Activated effector memory CD4-positive, alpha-beta T cell treated with Interleukin-2 at 50 U/mL for 16 hours (primary cell): ENCODE measurements around the gene LTV1.
"Not testable (repeated sequence)": the region's sequence is repeated elsewhere in the genome, so short reads cannot be mapped to it uniquely, and the experiment has no call there.

Experiments used
- DNase-seq: peaks from one replicate; pipeline ENCODE4 v3.0.0-alpha.2; 2020

LTV1 gene

GRCh38 chr6:143842902-143843676, at the start of gene LTV1:
LTV1 (plus strand) TSS chr6:143843338; CDS start chr6:143843478, 140 bp downstream.
- peak; percentile 83 for DNase-seq

- not testable (repeated sequence) for DNase-seq
Measured at GRCh38 chr6:143796551-143796950, 46.6 kb upstream of the LTV1 start.

- not testable (repeated sequence) for DNase-seq
Measured at GRCh38 chr6:143798487-143798886, 44.7 kb upstream of the LTV1 start.

GRCh38 chr6:143802833-143803565, 40.1 kb upstream of the LTV1 start:
- no peak for DNase-seq

DNA sequence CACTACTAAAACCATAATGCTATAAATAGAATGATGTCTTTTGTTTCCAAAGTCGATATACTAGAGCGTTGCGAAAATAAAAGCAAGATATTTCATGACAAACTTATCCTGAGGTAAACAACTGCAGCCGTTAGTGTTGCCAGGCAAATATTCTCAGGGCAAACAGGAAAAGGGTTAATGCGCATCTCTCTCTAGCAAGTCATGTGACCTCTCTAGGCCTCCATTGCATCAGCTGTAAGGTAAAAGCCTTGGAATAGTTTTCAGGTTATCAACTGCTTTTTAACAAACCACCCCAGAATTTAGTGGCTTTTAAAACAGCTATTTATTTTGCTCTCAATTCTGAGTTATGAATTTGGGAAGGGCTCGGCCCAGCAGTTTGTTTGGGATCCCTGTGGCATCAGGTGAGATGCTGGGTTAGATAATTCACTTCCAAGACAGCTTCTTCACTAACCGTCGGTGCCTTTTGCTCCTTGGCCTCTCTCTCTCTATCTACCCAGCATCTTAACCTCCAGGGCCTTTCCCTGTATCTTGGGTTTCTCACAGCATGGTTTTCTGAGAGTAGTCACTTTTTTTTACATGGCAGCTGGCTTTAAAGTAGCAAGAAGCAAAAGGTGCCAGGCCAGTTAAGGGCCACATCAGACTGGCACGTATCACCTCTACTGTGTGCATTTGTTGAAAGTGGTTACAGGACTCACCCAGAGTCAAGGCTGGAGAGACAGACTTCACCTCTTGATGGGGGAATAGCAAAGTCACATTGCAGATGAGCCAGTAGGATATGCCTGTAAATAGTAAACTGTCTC, 39.2 kb upstream of the LTV1 start:
- DNase-seq, result no peak

- no peak for DNase-seq
Measured at GRCh38 chr6:143804835-143805239, 38.3 kb upstream of the LTV1 start.

- DNase-seq, result no peak
Measured at GRCh38 chr6:143806282-143807102, 36.6 kb upstream of the LTV1 start.

DNA sequence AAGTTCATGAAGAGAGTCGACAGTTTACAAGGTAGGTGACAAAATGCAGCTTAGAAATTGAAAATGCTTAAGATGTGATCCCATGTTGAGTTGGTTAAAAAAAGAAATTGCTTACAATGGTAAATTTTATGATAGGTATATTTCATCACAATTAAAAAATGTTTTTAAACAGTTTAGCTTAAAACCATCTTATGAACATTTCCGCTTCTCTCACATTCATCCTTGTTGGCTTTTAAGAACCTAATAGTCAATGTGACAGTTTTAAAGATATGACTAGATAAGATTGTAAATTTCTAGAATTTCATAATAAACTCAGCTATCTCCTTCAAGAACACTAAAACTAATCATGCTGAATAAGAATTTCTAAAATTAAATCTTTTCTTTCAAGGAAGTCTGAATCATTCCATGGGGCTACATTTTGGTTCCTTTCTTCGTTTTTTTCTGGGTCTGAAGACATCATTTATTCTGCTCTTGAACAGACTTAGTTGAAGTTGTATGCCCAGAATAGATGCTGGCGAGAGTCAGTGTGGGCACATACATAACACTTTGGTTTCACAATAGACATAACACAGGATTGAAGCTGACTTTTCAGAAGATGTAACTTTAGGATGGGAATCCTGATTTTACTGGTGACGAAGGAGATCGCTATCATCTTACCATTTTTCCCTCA, 35.9 kb upstream of the LTV1 start:
- DNase-seq, result no peak

GRCh38 chr6:143810745-143811144, 32.4 kb upstream of the LTV1 start:
- DNase-seq, result no peak

DNA sequence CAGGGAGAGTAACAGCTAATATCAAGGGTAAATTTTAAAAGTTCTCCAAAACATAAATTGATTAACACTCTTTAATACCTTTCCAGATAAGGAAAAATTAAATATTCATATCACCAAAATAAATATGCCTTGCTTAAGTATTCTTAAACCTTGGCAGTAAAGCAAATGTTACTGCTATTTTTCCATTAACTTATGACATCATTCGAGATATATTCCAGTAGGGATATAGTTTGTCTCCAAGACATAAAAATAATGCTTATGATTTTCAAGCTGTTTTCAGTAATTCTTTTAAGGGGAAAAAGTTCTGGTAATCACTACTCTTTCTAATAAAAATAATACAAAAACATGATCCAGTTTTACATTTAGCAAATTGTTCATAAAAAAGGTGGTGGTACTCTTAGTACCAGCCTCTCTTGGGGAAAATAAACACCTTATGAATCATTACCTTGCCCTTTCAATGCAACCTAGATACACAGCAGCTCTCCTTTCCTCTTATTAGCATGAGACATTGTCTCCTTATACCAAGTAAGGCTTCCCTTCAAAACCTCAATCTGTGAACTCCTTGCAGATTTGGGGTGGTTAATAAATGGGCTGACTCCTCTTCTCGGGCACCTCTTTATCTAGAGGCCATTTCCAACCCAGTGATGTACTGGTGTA, 31.5 kb upstream of the LTV1 start:
- no peak for DNase-seq

DNA sequence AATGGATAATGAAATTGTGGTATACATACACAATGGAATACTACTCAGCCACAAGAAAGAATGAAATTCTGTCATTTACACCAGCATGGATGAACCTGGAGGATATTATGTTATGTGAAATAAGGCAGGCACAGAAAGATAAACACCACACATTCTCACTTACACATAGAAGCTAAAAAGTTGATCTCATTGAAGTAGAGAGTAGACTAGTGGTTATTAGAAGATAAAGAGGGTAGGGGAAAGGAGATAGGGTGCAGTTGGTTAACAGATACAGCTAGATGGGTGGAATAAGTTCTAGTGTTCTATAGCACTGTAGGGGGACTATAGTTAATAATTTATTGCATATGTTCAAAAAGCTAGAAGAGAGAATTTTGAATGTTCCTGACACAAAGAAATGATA, 25.5 kb upstream of the LTV1 start:
- no peak for DNase-seq

GRCh38 chr6:143821359-143821758, 21.8 kb upstream of the LTV1 start:
- DNase-seq, result no peak

GRCh38 chr6:143822584-143823024, 20.5 kb upstream of the LTV1 start:
- DNase-seq, result no peak

GRCh38 chr6:143823548-143823947, 19.6 kb upstream of the LTV1 start:
- DNase-seq, result no peak

DNA sequence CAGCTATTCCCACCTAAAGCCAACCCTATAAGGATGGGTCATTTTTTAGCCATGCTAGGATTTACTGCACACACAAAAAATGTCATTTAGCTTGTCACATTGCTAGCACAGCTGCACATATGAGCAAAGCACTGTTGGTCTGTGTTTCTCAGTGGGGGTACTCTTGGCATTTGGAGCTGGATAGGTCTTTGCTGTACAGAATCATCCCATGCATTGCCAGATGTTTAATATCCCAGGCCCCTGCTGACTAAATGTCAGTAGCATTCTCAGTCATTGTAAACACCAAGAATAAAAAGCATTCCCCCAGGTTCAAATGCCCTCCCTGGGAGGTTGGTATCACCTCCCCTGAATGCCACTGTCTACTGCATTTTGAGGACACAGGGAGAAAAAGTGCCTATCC, 14.6 kb upstream of the LTV1 start:
- no peak for DNase-seq

- no peak for DNase-seq
Measured at GRCh38 chr6:143836150-143836549, 7.0 kb upstream of the LTV1 start.

DNA sequence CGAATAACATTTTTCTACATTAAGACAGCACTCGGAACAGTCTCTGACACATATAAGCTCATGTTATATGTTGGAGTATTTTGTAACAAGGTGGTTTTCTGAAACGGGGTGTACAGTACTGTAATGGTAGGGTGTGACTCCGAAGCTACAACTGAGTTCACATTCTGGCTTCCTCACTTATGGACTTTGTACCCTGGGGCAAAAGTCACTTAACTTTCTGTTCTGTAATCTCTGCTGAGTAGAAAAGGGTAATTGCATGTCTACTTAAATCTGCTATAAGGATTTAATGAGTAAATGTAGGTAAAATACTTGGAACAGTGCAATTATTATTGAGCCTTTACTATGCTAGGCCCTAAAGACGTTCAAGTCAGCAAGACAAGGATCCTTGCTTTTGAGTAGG, 4.7 kb upstream of the LTV1 start:
- no peak for DNase-seq

DNA sequence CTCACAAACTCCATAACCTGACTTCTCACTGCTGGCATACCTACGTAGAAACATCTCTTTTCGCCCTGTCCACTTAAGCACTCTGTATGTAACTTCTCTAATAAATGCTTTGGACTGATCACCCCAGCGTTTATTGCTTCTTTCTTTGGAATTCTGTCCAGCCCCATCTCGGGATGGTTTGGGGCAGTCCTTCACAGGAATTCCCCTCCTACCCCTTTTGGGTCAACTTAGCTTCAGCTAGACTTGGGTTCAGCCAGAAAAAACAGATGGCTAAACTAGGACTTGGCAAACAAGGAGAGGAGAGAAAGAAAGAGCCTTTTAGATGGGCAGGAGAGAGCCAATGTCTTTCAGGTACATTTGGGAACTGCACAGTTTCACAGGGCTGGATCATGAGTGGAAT, 3.9 kb upstream of the LTV1 start:
- DNase-seq, result no peak

- no peak for DNase-seq
Measured at GRCh38 chr6:143840595-143841265, 2.4 kb upstream of the LTV1 start.

GRCh38 chr6:143842461-143842901, 657 bp upstream of the LTV1 start:
- DNase-seq, result no peak

DNA sequence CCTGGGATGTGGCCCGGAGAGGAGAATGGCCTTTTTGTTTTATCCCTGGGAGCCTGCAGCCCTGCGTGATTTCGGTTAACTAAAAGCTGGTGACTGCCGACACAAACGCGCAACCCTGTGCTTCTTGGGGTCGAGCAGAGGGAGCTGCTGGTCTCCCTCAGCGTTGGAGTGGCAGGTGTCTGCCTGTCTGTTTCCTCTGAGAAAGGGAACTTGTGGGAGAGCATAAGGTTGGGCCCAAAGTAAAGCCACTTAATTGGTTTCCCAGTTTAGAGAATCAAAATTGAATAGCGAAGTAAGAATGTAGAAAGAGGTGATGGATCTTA, 500 bp downstream of the LTV1 start:
- no peak for DNase-seq
